K562 treated with DMSO at 1 percent for 48 hours (cell line): ENCODE data around the gene HDGFL1. TPM values are rescaled to one million over a fixed set of nuclear protein-coding genes. Genes with fewer than 3 reads are reported as not detected.

Experiments
- total RNA-seq: library from RNA; unstranded; fragments of 300-600 nt; gene quantifications from 2 replicates; pipeline ENCODE4 v1.2.3, GENCODE V29; 2022; ENCODE audit warnings: low replicate concordance; ENCODE audit errors: extremely low read depth

The HDGFL1 gene
- not detected in 2 replicates for total RNA-seq

GRCh38 chr6:22569281-22570184, at the start of gene HDGFL1:
Gene HDGFL1 (plus strand): TSS chr6:22569566. CDS start chr6:22569576, 10 bp downstream.

